H9 (cell line): ENCODE results near the gene KCNK10. TPM values are rescaled to one million over a fixed set of nuclear protein-coding genes. Genes with fewer than 3 reads are reported as not detected.

Source experiments
- DNase-seq: peaks from one replicate; pipeline ENCODE4 v3.0.0-alpha.2; 2017
- H2AFZ ChIP-seq: one replicate; pipeline ENCODE4 v1.6.1; 2013; ENCODE audit warnings: mild to moderate bottlenecking, low read length, control low read depth, moderate library complexity
- H2AK5ac ChIP-seq: 2 replicates; pipeline ENCODE4 v1.6.1; 2013; ENCODE audit warnings: low read length, control low read depth, mixed read lengths; ENCODE audit not compliant: insufficient read length
- H2BK120ac ChIP-seq: one replicate; pipeline ENCODE4 v1.6.1; 2013; ENCODE audit warnings: low read depth, mild to moderate bottlenecking, low read length, control low read depth, inconsistent platforms; ENCODE audit not compliant: poor library complexity, severe bottlenecking
- H2BK12ac ChIP-seq: 2 replicates; pipeline ENCODE4 v1.6.1; 2013; ENCODE audit warnings: low read length, control low read depth, mixed read lengths, low read depth; ENCODE audit not compliant: insufficient read length
- H2BK15ac ChIP-seq: 2 replicates; pipeline ENCODE4 v1.6.1; 2013; ENCODE audit warnings: low read depth, low read length, control low read depth
- H2BK20ac ChIP-seq: one replicate; pipeline ENCODE4 v1.6.1; 2013; ENCODE audit warnings: low read depth, mild to moderate bottlenecking, low read length, control low read depth, inconsistent platforms; ENCODE audit not compliant: poor library complexity, severe bottlenecking
- H2BK5ac ChIP-seq: 2 replicates; pipeline ENCODE4 v1.6.1; 2013; ENCODE audit warnings: low read length, control low read depth, mixed read lengths; ENCODE audit not compliant: insufficient read length
- H3K14ac ChIP-seq: 2 replicates; pipeline ENCODE4 v1.6.1; 2013; ENCODE audit warnings: low read length, control low read depth; ENCODE audit not compliant: insufficient read depth
- H3K18ac ChIP-seq: 2 replicates; pipeline ENCODE4 v1.6.1; 2013; ENCODE audit warnings: low read depth, mild to moderate bottlenecking, mixed read lengths, low read length, control low read depth; ENCODE audit not compliant: insufficient read length
- H3K23ac ChIP-seq: 2 replicates; pipeline ENCODE4 v1.6.1; 2013; ENCODE audit warnings: low read length, control low read depth, mixed read lengths, low read depth; ENCODE audit not compliant: insufficient read length
- H3K23me2 ChIP-seq: 2 replicates; pipeline ENCODE4 v1.6.1; 2013; ENCODE audit warnings: low read depth, mild to moderate bottlenecking, mixed read lengths, low read length, control low read depth; ENCODE audit not compliant: insufficient read length, poor library complexity, severe bottlenecking
- H3K27ac ChIP-seq: 2 replicates; pipeline ENCODE4 v1.5.1; 2013; ENCODE audit warnings: low read length, control low read depth, mixed read lengths, low read depth; ENCODE audit not compliant: insufficient read length
- H3K27me3 ChIP-seq: 2 replicates; pipeline ENCODE4 v1.6.1; 2013; ENCODE audit warnings: low read length, control low read depth, inconsistent platforms; ENCODE audit not compliant: insufficient read depth
- H3K4ac ChIP-seq: 2 replicates; pipeline ENCODE4 v1.6.1; 2013; ENCODE audit warnings: low read depth, mild to moderate bottlenecking, control low read depth, inconsistent platforms, low read length, moderate library complexity
- H3K4me1 ChIP-seq: 2 replicates; pipeline ENCODE4 v1.6.1; 2013; ENCODE audit warnings: low read length, control low read depth, inconsistent platforms; ENCODE audit not compliant: insufficient read depth
- H3K4me2 ChIP-seq: 2 replicates; pipeline ENCODE4 v1.6.1; 2013; ENCODE audit warnings: low read length, control low read depth, mixed read lengths; ENCODE audit not compliant: insufficient read length, insufficient read depth
- H3K56ac ChIP-seq: 2 replicates; pipeline ENCODE4 v1.6.1; 2013; ENCODE audit warnings: low read depth, mild to moderate bottlenecking, mixed read lengths, low read length, control low read depth; ENCODE audit not compliant: insufficient read length
- H3K79me1 ChIP-seq: 2 replicates; pipeline ENCODE4 v1.6.1; 2013; ENCODE audit warnings: low read depth, mild to moderate bottlenecking, moderate library complexity, low read length, control low read depth, inconsistent platforms; ENCODE audit not compliant: insufficient read depth, poor library complexity, severe bottlenecking
- H3K79me2 ChIP-seq: 2 replicates; pipeline ENCODE4 v1.6.1; 2013; ENCODE audit warnings: low read length, control low read depth, inconsistent platforms; ENCODE audit not compliant: insufficient read depth
- H3K9ac ChIP-seq: 2 replicates; pipeline ENCODE4 v1.6.1; 2013; ENCODE audit warnings: low read length, control low read depth, mixed read lengths; ENCODE audit not compliant: insufficient read length; ENCODE audit errors: extremely low read depth
- H3K9me3 ChIP-seq: one replicate; pipeline ENCODE4 v1.6.1; 2013; ENCODE audit warnings: low read depth, low read length, inconsistent platforms; ENCODE audit not compliant: control insufficient read depth
- H3T11ph ChIP-seq: one replicate; pipeline ENCODE4 v1.6.1; 2013; ENCODE audit warnings: mild to moderate bottlenecking, low read length, control low read depth, inconsistent platforms
- H4K20me1 ChIP-seq: one replicate; pipeline ENCODE4 v1.6.1; 2013; ENCODE audit not compliant: control insufficient read depth, insufficient read length, insufficient read depth
- H4K5ac ChIP-seq: 2 replicates; pipeline ENCODE4 v1.6.1; 2013; ENCODE audit warnings: low read depth, mild to moderate bottlenecking, mixed read lengths, low read length, control low read depth; ENCODE audit not compliant: insufficient read length
- H4K8ac ChIP-seq: replicated peaks from 2 replicates; pipeline ENCODE4 v1.6.1; 2013; ENCODE audit warnings: low read length, control low read depth, mixed read lengths, low read depth; ENCODE audit not compliant: insufficient read length
- H4K91ac ChIP-seq: 2 replicates; pipeline ENCODE4 v1.6.1; 2013; ENCODE audit warnings: low read depth, mild to moderate bottlenecking, moderate library complexity, mixed read lengths, low read length, control low read depth; ENCODE audit not compliant: insufficient read length
- H3K27ac Mint-ChIP-seq, 3 experiments: 2 replicates in 2 of 3; 3 replicates in 1 of 3; pipeline ENCODE4 v1.8.0; 2020 to 2021; ENCODE audit warnings: mixed read lengths in 3 of 3, mild to moderate bottlenecking in 1 of 3, moderate library complexity in 1 of 3
- H3K27me3 Mint-ChIP-seq: 2 replicates; pipeline ENCODE4 v1.8.0; 2021; ENCODE audit warnings: low read depth, mild to moderate bottlenecking, moderate library complexity, mixed read lengths
- H3K36me3 Mint-ChIP-seq, 3 experiments: 2 replicates in 2 of 3; 3 replicates in 1 of 3; pipeline ENCODE4 v1.8.0; 2020 to 2021; ENCODE audit warnings: low read depth in 3 of 3, mixed read lengths in 3 of 3; ENCODE audit not compliant: insufficient read depth in 1 of 3
- H3K4me1 Mint-ChIP-seq, 2 experiments: 2 replicates each; pipeline ENCODE4 v1.8.0; 2020; ENCODE audit warnings: mixed read lengths in 2 of 2
- H3K4me3 Mint-ChIP-seq, 2 experiments: 2 replicates in 1 of 2; 3 replicates in 1 of 2; pipeline ENCODE4 v1.8.0; 2020 to 2021; ENCODE audit warnings: mild to moderate bottlenecking in 2 of 2, mixed read lengths in 2 of 2, moderate library complexity in 1 of 2
- H3K9me3 Mint-ChIP-seq, 2 experiments: 2 replicates in 1 of 2; 3 replicates in 1 of 2; pipeline ENCODE4 v1.8.0; 2020; ENCODE audit warnings: mild to moderate bottlenecking in 2 of 2, mixed read lengths in 2 of 2, moderate library complexity in 1 of 2
- CTCF ChIP-seq: fragments of 200-600 bp; sonication (generic); conservative IDR thresholded peaks from 3 replicates; pipeline ENCODE4 v1.8.0; 2021; ENCODE audit warnings: antibody characterized with exemption, mild to moderate bottlenecking
- WGBS: extraction: QIAGEN DNeasy Blood & Tissue Kit; methylation state at CpG from one replicate; pipeline ENCODE4 v1.1.7; 2013; ENCODE audit warnings: missing lambda C conversion rate, low lambda C conversion rate, mixed read lengths; ENCODE audit not compliant: insufficient read length; ENCODE audit errors: extremely low coverage; 5-methylcytosine and 5-hydroxymethylcytosine counted together
- total RNA-seq: library from RNA; stranded (reverse); gene quantifications from 2 replicates; pipeline ENCODE4 v1.2.1, GENCODE V29; 2021

KCNK10 gene
- total RNA-seq, 1 experiment from 2014 or later, result 0.33 TPM

- Histone ChIP-seq H3K4me2 (no peak overlapping the region), H4K20me1 (no peaks in the 10 kb centered on the region), H3K9me3 (no peaks in the 10 kb centered on the region), H3K23me2 (no peaks in the 10 kb centered on the region), H3K79me2 (no peaks in the 10 kb centered on the region), H3K9ac (no peak overlapping the region), H3K4me1 (peaks cover 2% of the 10 kb centered on the region; the same call in 1 of the 2 replicates), H2BK5ac (no peak overlapping the region), H2BK15ac (no peak overlapping the region), H2BK120ac (no peak overlapping the region), H4K8ac (no peak overlapping the region), H2BK12ac (no peak overlapping the region), H2BK20ac (no peak overlapping the region), H3K14ac (no peak overlapping the region), H3K18ac (no peak overlapping the region), H3K23ac (no peak overlapping the region), H2AK5ac (no peak overlapping the region), H4K5ac (no peak overlapping the region), H2AFZ (no peak overlapping the region), H3K27ac (no peak overlapping the region), H3K79me1 (no peaks in the 10 kb centered on the region), H3K27me3 (no peaks in the 10 kb centered on the region), H4K91ac (no peak overlapping the region), H3K56ac (no peak overlapping the region), H3K4ac (no peak overlapping the region), H3T11ph (no peak overlapping the region)
- H3K27me3 Mint-ChIP-seq, result no peaks in the 10 kb centered on the region
- no peak for DNase-seq
- no peak for TF ChIP-seq CTCF
- H3K27ac Mint-ChIP-seq, result peak overlapping the region in 2 of 3 experiments; percentile 50 to 98; a peak in 2 of 7 replicates
- peaks cover 0 to 6% (median 5%) of the 10 kb centered on the region in 3 experiments; a peak in 4 of 7 replicates for H3K36me3 Mint-ChIP-seq
- H3K9me3 Mint-ChIP-seq, result peaks cover 4 to 6% of the 10 kb centered on the region in 2 experiments; a peak in 3 of 5 replicates
- H3K4me1 Mint-ChIP-seq, result peaks cover 57 to 64% of the 10 kb centered on the region in 2 experiments
- H3K4me3 Mint-ChIP-seq, result no peak overlapping the region; a peak in 1 of 5 replicates
- no CpG with 5 or more reads among the region's 4 CpGs for WGBS
These were observed 40.6 kb upstream of the KCNK10 start for GRCh38 chr14:88363644-88364043.
